ENCODE data around the gene MAGEA9. TPM values are rescaled to one million over a fixed set of nuclear protein-coding genes. Genes with fewer than 3 reads are reported as not detected.

Gene MAGEA9
- total and polyA plus RNA-seq, 9 of the 15 experiments (the other 6 are each of a cell fraction or from before 2014, with no cell fraction given): 0.08 to 1.0 (median 0.25) TPM; not detected in 4

GRCh38 chrX:149827254-149827653 lies 45.5 kb downstream of the MAGEA9 start:
- in situ Hi-C loops (cut with MboI) (no loop called here), intact Hi-C loops (cut with micrococcal nuclease) (no loop called here)
- 0 out of 4 replicates have a peak, but pooled peaks of 1 of the 2 experiments have one; percentile 21 for TF ChIP-seq HDAC1 (IDR thresholded peaks at IDR 0.05)
- no peak for TF ChIP-seq FUS (optimal IDR thresholded peaks at IDR 0.05; ENCODE audit: low read depth, low read length)
- no peak overlapping the region for H3K27ac ChIP-seq (ENCODE audit: extremely low read depth, low read depth, low read length)
- H3K9me3 ChIP-seq (replicated peaks; ENCODE audit: control insufficient read depth, insufficient read depth, low read depth, low read length): no peaks in the 10 kb centered on the region
- no peaks in the 10 kb centered on the region for H3K9me1 ChIP-seq (ENCODE audit: control insufficient read depth, insufficient read depth, low read length)
- BruUV-seq (replicated peaks): no TSS peak
- H3K36me3 ChIP-seq (ENCODE audit: control insufficient read depth, insufficient read depth, low read length): no peaks in the 10 kb centered on the region
- no peaks in the 10 kb centered on the region for H3K79me2 ChIP-seq (ENCODE audit: control insufficient read depth, insufficient read depth, low read length)
- no CpG with 5 or more reads among the region's 1 CpG for WGBS (ENCODE audit: insufficient coverage, low coverage, missing lambda C conversion rate)
- no peak overlapping the region for H3K4me3 ChIP-seq
- no peaks in the 10 kb centered on the region for H3K27me3 ChIP-seq (ENCODE audit: control insufficient read depth in 2 of 2, insufficient read depth in 2 of 2, low read length in 2 of 2)
- ATAC-seq (no peak), DNase-seq (ENCODE audit: extremely low read depth in 1 of 4, low spot score in 3 of 4) (no peak), FAIRE-seq (no peak)
- H3K9ac ChIP-seq (ENCODE audit: insufficient read depth in 1 of 2, low read depth in 2 of 2, low read length in 2 of 2): no peak overlapping the region
- H2AFZ ChIP-seq (ENCODE audit: low read depth, low read length): no peak overlapping the region
- H3K4me2 ChIP-seq (ENCODE audit: insufficient read depth, low read length): no peak overlapping the region
- ChIA-PET CTCF (ENCODE audit: low intra/inter-chr PET ratio) (no interaction called here), POLR2A (no interaction called here)
- H3K4me1 ChIP-seq (replicated peaks in 1 of 2; ENCODE audit: control insufficient read depth in 2 of 2, insufficient read depth in 2 of 2, low read length in 2 of 2): no peaks in the 10 kb centered on the region; a peak in 2 of 5 replicates
- no peaks in the 10 kb centered on the region for H4K20me1 ChIP-seq (replicated peaks; ENCODE audit: control insufficient read depth, insufficient read depth, low read length)

GRCh38 chrX:149829751-149830191 lies 48.0 kb downstream of the MAGEA9 start:
- H4K20me1 ChIP-seq (replicated peaks; ENCODE audit: control insufficient read depth, insufficient read depth, low read length): no peaks in the 10 kb centered on the region
- DNase-seq (ENCODE audit: extremely low read depth in 1 of 4, low spot score in 3 of 4): no peak
- peak overlapping the region; percentile 83 for H2AFZ ChIP-seq (ENCODE audit: low read depth, low read length)
- no peaks in the 10 kb centered on the region; a peak in 1 of 5 replicates for H3K4me1 ChIP-seq (replicated peaks in 1 of 2; ENCODE audit: control insufficient read depth in 2 of 2, insufficient read depth in 2 of 2, low read length in 2 of 2)
- in situ Hi-C loops (cut with MboI): no loop called here
- H3K9me3 ChIP-seq (replicated peaks; ENCODE audit: control insufficient read depth, insufficient read depth, low read depth, low read length): no peaks in the 10 kb centered on the region
- no peaks in the 10 kb centered on the region for H3K27me3 ChIP-seq (ENCODE audit: control insufficient read depth in 2 of 2, insufficient read depth in 2 of 2, low read length in 2 of 2)
- H3K79me2 ChIP-seq (ENCODE audit: control insufficient read depth, insufficient read depth, low read length): no peaks in the 10 kb centered on the region
- ATAC-seq: peak; percentile 49
- CTCF ChIA-PET (ENCODE audit: low intra/inter-chr PET ratio): no interaction called here
- no peak overlapping the region for H3K4me2 ChIP-seq (ENCODE audit: insufficient read depth, low read length)
- H3K27ac ChIP-seq (ENCODE audit: extremely low read depth, low read depth, low read length): no peak overlapping the region
- 22% methylated on average over 2 of the region's 3 CpGs for WGBS (ENCODE audit: insufficient coverage, low coverage, missing lambda C conversion rate)
- FAIRE-seq: no peak
- no peaks in the 10 kb centered on the region for H3K36me3 ChIP-seq (ENCODE audit: control insufficient read depth, insufficient read depth, low read length)
- no peak overlapping the region for H3K9ac ChIP-seq (ENCODE audit: insufficient read depth in 1 of 2, low read depth in 2 of 2, low read length in 2 of 2)
- intact Hi-C loops (cut with micrococcal nuclease): no loop called here
- TF ChIP-seq BRF1 (IDR thresholded peaks at IDR 0.05; ENCODE audit: borderline replicate concordance, extremely low read depth, insufficient read length) (no peak), PRDM10 (IDR thresholded peaks at IDR 0.05; ENCODE audit: partially characterized antibody) (peak; percentile 56)
- POLR2A ChIA-PET: interaction anchor here (0.7 kb wide), 1 partner anchor 560 kb away, joined by 3 read pairs; no protein-coding TSS in a partner anchor
- H3K4me3 ChIP-seq: no peak overlapping the region
- no TSS peak for BruUV-seq (replicated peaks)
- no peaks in the 10 kb centered on the region for H3K9me1 ChIP-seq (ENCODE audit: control insufficient read depth, insufficient read depth, low read length)

Data from K562 (cell line).